ENCODE data around the gene MED27.

GRCh38 chr9:131919216-131919615 lies 160.5 kb downstream of the MED27 start:
- TF ChIP-seq POLR2A (IDR thresholded peaks at IDR 0.05) (no peak), CTCF (IDR thresholded peaks at IDR 0.05) (no peak), POLR2AphosphoS5 (IDR thresholded peaks at IDR 0.05) (no peak)

All from sigmoid colon (tissue), 4 donors.